HG03039 (cell line): ENCODE data around the gene SLC26A6.

ENCODE experiments used
- ATAC-seq: cut with Tn5 transposase; IDR thresholded peaks from one replicate; pipeline ENCODE4 v1.9.1; 2021; ENCODE audit warnings: mild to moderate bottlenecking, moderate library complexity; ENCODE audit not compliant: unreplicated experiment

SLC26A6 gene

DNA sequence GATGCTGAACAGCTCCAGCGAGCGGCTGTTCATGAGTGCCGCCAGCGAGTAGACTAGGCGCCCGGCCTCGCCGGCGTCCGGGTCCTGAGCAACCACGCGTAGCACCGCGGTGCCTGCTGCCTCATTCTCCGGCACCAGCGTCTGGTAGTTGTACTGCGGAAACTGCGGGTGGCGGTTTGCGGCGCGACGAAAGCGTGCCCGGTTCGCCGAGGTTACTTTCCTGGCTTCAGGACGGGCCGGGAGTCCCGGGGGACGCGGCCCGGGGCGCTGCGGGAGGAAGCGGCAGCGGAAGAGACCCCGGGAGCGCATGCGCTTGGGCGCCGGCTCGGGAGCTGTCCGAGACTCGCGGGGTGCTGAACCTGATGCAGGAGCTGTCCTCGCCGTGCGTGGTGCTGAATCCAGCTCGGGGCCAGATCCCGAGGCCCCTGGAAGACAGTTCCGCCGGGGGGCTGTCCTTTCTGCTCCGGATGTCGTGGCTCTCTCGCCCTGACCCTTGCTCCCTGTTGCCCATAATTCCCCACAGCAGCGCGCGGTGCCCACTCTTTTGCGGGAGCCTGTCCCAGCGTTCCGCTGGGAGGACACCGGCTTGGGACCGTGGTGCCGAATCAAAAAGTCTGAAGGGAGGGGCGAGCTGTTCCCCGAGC lies 26.4 kb upstream of the SLC26A6 start:
- no peak for ATAC-seq

DNA sequence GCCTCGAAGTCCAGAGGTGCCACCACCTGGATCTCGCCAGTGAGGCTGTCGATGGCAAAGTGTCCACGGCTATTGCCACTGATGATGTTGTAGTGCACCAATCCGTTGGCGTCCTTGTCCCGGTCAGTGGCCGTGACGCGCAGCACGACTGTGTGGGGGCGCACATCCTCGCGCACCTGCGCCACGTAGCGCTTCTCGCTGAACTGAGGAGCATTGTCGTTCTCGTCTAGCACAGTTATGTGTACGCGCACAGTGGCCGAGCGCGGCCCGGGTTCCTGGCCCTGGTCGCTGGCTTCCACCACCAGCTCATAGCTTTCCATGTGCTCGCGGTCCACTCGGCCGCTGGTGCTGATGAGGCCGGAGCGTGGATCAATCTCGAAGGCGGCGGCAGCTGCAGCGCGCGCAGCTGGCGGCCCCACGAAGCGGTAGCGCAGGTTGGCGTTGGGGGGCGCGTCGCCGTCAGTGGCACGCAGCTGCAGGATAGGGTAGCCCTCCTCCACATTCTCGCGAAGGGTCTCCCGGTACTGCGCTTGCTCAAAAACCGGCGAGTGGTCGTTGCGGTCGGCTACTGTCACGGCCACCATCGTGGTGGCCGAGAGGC lies 25.6 kb upstream of the SLC26A6 start:
- ATAC-seq = no peak

DNA sequence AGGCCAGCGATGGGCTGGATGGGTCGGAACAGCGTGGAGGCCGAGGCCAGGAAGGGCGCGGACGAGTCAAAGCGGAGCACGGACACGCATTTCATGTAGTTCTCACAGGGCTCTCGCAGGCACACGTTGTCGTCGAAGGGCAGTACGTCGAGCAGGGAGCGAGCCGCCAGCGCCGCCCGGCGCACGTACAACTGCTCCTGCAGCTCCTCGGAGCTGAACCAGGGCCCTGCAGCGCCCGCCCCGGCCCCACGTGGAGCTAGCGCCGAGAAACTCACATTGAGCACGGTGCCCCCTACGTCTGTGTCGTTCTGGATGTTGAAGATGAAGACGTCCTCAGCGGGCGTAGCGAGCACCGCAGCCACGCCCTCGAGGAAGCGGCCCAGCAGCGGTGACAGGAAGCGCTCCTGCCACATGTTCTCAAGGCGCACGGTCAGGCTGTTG lies 21.6 kb upstream of the SLC26A6 start:
- ATAC-seq = no peak

DNA sequence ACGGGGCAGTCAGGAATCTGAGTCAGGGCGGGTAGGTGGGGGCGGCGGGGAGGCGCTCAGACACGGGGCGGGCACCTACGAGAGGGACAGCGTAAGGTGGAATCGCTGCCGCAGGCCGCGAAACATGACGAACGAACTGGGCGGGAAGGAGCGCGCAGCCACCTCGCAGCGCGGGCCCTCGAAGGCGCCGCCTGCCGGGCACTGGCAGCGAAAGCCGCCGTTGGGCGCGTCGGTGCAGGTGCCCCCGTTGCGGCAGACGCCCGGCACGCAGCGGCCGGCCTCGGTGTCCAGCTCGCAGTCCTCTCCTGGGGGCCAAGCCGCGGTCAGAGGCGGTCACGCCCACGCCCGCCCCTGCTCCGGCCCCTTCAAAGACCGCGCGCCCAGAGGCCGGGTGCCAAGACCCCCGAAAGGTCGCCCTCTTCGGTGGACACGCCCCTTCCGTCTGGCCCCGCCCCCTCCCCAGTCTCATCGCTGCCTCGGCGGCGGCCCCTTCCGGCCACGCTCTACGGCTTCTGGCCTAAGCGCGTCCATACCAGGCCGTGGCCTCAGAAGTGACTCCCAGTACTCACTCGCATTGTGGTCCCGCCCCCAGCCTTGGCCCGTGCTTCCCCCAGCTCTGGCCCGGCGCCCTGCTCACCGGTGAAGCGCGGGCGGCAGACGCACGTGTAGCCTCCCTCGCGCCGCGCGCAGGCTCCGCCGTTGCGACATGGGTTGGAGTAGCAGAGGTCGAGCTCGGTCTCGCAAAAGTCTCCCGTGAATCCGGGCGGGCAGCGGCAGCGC lies 21.0 kb upstream of the SLC26A6 start:
- no peak for ATAC-seq

DNA sequence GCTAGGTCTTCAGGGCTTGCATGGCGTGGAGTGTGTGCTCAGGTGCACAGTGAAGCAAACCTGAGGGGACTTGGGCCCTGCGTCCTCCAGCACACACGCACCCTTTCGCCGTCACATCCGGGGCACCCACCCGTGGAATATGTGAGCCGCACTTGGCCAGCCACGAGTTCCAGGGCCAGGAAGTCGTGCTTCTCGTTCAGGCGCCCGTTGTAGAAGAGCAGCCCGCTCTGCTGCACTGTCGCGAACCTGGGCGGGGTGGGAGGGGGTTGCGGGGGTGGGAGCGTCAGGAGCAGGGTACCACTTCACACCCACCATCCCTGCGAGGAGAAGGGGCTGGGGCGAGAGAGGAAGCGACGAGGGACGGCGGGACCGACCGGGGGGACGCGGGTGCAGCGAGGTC lies 20.3 kb upstream of the SLC26A6 start:
- ATAC-seq = no peak

DNA sequence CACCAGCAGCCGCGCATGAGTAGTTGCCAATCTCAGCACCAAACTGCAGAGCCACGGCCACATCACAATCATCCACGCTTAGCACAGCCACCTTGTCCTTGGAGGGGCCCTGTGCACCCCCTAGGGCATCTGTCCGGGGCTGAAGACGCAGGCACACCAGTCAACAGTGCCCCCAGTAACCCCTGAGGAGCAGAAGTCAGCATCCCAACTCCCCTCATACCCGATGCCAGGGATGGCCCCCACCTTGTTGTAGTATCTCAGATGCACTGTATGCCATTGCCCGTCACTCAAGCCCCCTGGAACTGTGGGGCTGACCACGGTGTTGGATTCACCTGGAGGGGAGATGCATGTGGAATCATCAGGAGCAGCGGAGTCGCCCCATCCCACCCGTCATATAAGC lies 19.8 kb upstream of the SLC26A6 start:
- no peak for ATAC-seq

DNA sequence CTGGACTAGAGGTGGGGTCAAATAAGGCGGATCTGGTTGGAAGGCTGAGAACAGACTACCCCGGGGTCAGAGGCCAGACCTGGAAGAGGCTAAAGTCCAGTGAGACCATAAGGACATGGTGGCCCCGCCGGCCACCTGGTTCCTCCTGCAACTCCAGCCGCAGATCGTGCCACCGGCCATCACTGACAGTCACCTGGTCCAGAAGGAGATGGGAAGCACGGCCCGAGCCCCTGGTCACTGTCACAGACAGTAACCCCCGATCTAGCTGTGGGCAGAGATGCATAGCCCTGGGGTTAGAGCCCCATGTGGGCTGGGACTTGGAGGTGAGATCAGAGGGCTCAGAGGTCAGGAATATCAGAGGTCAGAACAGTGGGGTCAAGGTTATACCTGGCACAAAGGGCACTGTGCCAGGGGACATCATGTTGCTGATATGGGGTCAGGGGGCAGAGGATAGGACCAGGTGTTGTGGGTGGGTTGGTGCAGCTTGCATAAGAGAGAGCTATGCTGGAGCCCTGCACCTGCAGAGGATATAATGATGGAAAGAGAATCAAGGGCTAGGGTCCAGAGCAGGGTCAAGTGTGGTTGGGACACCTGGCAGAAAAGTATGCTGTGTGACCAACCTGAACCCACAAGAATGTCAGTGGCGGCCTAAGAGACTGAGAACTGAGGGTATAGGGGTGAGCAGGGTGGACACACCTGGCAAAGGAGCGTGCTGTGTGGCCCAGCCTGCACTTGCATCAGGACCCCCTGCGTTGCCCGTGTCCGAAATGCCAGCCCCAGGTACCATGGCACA lies 17.9 kb upstream of the SLC26A6 start:
- ATAC-seq = no peak

DNA sequence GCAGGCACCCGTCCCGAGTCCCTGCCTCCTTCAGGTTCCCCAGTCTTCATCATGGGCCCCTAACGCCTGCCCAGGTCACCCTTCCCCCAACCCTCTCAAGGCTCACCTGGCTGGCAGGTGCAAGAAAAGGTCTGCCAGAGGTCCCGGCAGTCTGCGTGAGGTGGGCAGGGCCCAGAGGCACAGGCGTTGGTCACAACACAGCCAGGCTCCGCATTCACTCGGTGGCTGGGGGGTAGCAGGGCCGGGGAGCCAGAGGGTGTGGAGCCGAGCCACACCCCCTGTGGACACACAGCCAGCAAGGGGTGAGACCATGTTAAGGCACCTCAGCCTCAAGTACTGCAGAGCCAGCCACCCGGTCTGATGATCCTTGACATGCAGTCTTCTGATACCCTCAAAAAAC lies 16.5 kb upstream of the SLC26A6 start:
- no peak for ATAC-seq

DNA sequence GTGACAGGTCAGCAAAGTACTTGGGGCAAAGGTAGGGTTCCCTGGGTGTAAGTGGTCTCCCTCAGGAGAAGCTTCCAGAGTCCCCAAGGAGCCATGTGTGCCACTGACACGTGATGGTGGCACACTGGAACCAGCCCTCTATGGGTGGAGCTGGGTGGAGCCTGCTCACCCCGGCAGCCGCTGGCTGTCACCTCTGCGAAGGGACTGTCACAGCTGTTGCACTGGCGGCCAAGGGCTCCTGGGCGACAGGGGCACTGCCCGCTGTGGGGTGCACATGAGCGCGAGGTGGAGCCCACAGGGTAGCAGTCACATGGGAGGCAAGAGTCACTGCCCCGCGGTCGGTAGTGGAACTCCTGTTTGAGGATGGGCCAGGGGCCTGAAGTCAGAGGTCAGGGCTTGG lies 15.5 kb upstream of the SLC26A6 start:
- ATAC-seq = no peak

DNA sequence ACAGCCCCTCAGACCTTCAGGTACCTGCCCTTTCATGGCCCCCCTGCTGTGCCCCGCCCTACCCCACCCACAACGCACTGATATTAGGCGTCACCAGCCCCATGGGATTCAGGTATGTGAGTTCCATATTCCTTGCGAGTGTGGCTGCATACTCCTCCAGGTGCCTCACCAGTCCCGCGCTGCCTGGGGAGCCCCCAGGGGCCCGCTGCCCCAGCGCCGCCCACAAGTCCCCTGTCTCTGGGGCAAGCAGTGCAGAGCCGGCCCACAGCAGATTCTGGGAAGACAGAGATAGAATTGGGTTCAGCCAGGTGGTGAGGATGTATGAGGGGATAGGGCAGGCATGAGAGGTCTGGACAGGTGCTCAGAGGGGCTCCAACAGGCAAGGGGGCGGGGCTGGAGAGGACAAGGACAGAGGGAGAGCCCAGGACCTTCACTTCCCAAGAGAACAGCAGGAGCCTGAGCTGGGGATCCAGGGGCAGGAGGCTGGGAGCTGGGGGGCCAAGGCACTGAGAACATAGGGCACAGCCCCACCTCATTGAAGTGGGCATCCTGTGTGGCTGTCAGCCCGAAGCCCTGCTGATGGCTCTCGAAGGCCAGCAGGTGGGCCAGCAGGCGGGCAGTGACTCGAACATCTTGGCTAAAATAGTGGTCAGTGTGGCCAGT lies 13.1 kb upstream of the SLC26A6 start:
- ATAC-seq = no peak

DNA sequence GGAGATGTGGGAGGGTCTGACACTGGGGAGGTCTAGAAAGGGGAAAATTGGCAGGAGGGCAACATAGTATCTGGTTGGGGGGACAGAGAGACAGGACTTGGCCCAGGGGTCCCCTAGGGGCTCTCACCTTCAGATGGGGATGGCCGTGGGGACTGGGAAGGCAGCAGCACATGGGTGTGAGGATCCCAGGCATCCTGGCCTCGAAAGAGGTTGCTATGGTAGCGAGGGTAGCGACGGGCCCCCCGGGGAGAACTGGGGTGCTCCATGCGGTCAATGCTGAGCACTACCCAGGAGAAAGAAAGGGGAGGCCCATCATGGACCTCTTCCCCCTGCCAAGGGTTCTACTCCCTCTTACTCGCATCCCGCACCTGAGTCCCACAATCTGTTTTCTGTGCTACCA lies 12.5 kb upstream of the SLC26A6 start:
- ATAC-seq = no peak

DNA sequence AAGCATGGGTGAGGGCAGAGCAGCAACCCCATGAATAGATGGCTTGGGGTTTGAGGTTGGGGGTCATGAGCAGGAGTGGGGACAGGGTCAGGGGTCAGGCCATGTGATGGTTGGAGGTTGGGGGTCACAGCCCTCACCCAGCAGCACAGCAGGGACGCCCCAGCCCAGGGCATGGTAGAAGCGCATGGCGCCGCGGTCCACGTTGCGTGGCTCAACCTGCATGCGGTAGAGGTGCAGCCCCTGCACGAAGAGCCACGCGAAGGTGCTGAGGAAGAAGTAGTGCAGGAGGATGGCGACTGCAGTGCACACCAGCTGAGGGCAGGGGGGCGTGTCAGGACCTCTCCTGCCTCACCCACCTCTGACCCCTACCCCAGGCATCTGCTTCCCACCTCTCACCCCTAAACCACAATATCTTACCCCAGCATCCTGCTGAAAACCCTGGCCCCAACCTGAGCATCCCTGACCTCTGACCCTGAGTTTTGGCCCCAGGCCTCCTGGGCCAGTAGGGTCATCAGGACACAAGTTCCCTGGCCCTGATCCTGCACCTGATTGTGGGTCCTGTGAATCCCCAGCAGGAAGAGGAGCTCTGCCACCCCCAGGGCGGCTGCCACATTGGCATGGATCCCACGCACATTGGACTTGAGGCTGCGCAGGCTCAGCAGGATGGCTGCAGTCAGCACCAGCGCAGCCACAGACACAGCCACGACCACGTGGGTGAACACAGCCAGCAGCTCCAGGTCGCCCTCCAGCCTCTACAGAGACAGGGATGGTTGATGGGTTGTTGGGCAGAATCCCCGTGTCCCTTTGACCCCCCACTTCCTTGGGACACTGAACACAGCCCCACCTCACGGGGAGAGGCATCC lies 9.9 kb upstream of the SLC26A6 start:
- ATAC-seq = no peak

DNA sequence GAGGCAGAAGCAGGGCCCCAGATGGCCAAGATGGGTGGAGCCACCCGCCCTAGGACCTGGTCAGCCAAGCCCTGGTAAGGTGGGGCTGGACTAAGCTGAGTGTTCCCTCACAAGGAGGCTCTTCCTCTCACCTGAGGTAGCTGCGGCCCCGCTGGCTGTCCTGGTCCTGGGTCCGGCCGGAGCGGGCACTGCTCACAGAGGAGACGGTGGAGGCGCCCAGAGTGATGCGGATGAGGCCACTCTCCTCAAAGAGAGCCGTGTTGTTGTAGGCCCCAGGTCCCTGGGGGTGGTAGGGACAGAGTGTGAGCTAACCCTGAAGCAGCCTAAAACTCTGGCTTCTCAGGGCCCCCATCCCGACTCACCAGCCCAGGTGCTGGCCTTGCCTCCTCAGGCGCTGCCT lies 7.3 kb upstream of the SLC26A6 start:
- no peak for ATAC-seq

DNA sequence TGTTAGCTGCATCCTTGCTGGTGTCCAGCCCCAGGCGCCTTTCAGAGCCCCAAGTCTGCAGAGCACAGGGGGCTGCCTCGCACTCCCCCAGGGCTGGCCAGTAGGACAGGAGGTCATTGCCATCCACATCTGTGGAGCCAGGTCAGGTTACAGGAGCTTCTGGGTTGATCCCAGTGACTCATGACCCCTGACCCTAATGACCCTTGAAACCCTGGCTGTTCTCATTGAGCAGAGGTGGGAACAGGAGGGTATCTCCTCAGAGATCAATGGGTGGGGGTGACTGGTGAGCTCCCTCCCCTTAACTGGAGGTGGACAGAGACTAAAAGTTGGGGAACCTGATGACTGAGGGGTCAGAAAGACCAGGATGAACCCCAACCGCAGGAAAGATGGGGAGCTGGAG lies 6.1 kb upstream of the SLC26A6 start:
- ATAC-seq = no peak

DNA sequence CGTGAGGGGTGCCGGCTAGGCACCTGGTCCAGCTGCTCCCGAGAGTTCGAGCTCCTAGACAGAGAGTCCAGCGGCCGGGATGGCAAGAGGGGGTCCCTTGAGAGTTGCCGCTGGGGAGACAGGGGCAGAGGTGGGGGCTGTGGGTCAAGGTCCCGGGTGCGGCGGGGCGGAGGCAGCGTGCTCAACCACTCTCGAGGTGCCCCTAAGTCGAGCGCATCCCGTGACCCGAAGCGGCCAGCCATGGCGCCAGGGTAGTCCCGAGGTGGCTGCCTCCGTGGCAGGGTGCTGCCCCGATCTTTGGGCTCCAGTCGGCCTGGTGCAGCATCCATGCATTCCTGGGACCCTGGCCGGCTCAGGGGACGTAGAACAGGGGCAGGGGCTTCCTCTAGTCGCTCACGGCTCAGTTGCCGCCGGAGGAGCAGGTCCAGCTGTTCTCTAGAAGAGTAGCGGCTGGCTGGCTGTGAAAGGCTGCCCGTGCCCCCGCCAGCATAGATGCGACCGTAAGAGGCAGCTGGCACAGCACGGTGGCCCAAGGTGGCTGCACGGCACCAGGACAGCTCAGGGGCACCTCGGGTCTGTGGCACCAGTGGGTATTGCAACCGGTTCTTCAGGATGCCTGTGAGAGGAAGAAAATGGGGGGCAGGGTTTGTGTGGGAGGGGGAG lies 4.8 kb upstream of the SLC26A6 start:
- ATAC-seq = no peak

DNA sequence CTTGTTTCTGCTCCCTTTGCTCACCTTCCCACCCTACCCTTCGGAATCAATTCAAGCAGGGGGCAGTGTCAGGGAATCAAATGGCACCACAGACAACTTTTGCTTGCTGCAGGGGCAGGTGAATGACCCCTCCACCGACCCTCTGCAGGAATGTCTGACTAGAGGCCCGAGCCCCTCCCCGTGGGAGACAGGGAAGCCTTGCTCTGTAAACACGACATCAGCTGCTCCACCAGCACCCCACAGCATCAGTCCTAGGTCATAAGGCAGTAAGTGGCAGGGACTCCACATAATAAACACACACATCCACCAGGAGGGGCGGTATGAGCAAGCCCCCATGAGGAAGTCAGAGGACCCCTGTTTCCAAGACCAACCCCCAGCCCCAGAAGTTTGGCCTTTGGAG lies 2.0 kb upstream of the SLC26A6 start:
- ATAC-seq = no peak

DNA sequence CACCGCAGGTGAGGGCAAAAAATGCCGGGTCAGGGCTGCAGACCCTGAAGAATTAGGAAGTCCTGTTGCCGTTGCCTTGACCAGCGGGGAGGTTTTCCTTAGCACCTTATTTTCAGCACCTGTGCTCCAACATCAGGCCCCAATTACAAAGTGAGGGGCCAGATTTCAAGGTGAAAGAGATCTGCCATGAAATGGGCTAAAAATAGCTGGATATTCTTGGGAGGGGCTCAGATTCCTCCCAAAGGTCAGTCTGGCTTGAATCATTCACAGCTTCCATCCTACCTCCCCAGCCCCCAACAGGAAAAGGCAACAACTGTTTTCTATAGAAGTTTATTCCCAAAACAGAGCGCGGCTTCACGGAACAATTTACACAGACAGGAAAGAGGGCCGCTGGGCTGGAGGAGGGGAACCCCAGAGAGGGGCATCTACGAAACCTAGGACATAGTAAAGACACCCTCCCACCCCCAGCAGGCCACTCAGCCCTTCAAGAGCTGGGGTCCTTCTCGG lies 941 bp upstream of the SLC26A6 start:
- ATAC-seq = no peak

DNA sequence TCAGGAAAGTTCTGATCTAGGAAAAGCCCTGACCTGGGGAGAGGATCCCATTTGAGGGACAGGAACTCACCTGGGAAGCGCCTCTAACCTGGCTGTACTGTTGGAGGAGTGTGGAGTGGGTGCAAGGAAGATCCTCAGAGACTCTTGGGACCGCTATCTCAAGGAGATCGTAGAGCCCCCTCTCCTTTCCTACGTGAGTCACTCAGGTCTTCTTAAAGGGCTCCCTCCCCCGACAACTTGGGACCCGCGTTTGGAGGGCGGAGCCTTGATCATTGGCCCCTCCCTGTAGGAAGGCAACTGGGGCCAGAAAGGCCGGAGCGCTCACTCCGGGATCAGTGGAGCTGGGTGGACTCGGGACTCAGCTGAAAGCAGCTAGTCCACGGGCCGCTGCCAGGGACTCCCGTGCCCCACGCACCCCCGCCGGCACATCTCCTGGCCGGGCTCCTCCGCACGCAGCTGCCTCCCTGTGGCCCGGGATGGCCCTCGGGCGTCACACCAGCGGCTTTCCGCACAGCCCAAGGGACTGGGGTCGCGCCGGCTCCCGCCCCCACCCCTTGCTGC lies 520 bp downstream of the SLC26A6 start:
- ATAC-seq = no peak

DNA sequence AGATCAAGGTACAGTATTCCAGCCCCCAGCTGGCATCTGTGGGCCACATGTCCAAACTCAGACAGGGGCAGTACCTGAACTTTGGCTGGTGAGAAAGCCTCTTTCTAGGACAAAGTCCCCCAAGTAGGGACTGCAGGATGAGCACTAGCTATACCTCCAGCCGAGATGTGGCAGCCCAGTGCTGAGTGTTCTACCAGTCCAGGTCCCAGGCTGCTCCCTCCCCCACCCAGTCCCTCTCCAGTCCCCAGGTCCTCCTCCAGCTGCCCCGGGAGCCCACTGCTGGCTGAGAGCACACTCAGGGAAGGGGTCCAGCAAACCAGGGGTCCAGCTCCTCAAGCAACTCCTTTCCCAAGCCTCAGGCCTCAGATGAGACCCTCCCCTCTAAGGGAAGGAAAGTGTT lies 1.5 kb downstream of the SLC26A6 start:
- ATAC-seq = no peak
